GM13977 (cell line): ENCODE results near the gene SLC25A3.

Source experiments
- DNase-seq: peaks from one replicate; pipeline ENCODE4 v3.0.0; 2012; ENCODE audit warnings: low spot score
- in situ Hi-C: fragments of 300-500 bp; cut with MboI; formaldehyde crosslinking; loops from one replicate; pipeline ENCODE4 v1.12.0; 2022; ENCODE audit warnings: low sequenced_read_pairs, low pct_unique_long_range_greater_than_20kb, mixed read lengths, inconsistent platforms; ENCODE audit not compliant: unreplicated experiment
- TF ChIP-seq, protein P1 (sequence below): IDR thresholded peaks from 2 replicates; pipeline ENCODE4 v1.5.1; 2012; ENCODE audit warnings: mild to moderate bottlenecking, control low read depth; ENCODE audit not compliant: insufficient read depth; ENCODE audit errors: extremely low read depth, missing control alignments

Gene SLC25A3

DNA sequence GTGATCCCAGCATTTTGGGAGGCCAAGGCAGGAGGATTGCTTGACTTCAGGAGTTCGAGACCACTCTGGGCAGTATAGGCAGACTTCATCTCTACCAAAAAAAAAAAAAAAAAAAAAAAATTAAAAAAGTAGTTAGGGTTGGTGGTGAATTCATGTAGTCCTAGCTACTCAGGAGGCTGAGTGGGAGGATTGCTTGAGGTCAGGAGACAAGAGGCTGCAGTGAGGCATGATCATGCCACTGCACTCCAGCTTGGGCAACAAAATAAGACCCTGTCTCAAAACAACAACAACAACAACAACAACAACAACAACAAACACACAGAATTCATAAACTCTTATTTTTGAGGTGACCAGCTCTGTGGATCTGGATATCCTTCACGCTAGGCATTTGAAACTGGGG is 17.1 kb downstream of the SLC25A3 start:
- no peak for DNase-seq
- TF ChIP-seq, protein P1, sequence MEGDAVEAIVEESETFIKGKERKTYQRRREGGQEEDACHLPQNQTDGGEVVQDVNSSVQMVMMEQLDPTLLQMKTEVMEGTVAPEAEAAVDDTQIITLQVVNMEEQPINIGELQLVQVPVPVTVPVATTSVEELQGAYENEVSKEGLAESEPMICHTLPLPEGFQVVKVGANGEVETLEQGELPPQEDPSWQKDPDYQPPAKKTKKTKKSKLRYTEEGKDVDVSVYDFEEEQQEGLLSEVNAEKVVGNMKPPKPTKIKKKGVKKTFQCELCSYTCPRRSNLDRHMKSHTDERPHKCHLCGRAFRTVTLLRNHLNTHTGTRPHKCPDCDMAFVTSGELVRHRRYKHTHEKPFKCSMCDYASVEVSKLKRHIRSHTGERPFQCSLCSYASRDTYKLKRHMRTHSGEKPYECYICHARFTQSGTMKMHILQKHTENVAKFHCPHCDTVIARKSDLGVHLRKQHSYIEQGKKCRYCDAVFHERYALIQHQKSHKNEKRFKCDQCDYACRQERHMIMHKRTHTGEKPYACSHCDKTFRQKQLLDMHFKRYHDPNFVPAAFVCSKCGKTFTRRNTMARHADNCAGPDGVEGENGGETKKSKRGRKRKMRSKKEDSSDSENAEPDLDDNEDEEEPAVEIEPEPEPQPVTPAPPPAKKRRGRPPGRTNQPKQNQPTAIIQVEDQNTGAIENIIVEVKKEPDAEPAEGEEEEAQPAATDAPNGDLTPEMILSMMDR: no peak
- in situ Hi-C loops: no loop called here

DNA sequence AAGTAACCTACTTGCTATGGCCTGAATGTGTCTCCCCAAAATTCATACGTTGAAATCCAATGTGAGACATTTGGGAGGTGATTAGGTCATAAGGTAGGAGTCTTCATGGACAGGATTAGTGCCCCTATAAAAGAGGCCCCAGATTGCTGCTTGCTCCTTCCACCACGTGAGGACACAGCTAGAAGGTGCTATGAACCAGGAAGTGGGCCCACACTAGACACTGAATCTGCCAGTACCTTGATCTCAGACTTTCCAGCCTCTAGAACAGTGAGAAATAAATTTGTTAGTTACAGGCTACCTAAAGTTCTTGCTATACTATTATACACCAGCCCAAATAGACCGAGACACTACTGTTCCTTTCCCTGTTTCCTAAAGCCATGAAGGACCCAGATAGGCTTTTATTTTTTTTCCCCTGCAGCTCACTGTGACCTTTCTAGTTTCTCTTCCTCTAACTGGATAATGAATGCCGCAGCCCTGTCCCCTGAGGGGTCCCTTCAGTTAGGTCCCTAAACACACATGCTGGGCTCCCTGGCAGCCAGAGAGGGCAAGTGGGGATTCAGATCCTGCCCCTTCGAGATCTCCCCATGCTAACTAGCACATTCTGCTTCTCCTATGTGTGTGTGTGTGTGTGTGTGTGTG is 19.3 kb downstream of the SLC25A3 start:
- no peak for DNase-seq
- TF ChIP-seq, protein P1: no peak
- in situ Hi-C loops: no loop called here

DNA sequence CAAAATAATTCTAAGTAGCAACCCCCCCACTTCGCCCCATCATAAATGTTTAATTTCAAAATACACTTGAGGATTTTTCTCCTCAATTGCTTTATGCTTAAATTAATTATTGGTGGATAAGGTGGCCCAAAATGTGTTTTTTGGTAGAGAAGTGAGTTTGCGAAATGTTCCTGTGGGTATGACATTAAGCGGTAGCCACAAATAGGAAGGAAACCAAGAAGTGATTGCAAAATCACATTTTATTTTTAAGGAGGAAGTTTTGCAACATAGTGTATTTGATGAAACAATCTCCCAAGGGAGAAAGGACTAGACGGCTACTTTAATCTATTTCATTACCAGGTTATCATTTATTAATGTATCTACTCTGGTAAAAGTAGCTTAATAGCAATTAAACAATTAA is 25.5 kb downstream of the SLC25A3 start:
- in situ Hi-C loops: no loop called here
- TF ChIP-seq, protein P1: no peak
- no peak for DNase-seq

DNA sequence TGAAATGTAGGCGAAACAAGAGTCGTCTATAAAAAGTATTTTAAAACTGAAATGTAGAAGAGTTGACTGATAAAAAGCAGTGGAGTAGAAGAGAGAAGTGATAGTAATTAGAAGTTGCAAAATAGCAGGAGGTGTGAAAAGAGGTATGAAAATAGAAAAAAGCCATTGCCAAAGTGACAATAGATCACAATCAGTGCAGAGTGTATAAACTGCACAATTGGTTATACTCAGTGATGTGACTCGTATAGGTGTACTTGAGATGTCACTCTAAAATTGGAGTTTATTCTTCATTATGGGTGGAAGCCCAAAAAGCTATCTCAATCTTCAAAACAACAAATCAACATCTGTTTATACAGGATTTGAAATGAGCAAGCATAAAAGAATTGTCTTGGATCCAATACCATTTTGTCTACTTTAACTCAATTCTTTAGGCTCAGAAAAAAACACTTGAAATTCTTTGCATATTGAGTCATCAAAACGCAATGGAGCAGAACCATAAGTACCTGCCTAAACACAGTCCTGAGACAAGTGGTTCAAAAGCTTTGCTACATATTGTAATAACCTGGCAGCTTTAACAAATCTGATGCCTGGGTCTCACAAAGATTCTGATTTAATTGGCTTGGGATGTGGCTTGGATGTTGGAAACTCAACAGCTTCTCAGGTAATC is 42.3 kb downstream of the SLC25A3 start:
- TF ChIP-seq, protein P1: no peak
- in situ Hi-C loops: no loop called here

DNA sequence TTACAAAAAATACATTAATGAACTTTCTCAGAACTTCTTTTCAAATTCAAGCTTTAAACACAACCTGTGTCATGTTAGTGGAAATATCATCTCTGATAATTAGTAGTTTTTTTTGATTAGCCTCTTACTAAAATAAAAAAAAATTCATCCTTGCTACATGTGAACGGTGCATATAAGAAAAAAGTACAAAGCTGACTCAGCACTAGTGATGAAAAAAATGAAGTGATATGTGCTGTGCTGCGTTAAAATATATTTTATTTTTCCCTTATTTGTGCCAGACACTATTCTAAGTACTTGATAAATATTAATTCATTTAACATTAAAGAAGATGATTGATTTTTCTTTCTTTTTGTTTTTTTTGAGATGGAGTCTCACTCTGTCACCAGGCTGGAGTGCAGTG is 43.6 kb downstream of the SLC25A3 start:
- in situ Hi-C loops: no loop called here
- DNase-seq: no peak
- TF ChIP-seq, protein P1: no peak

More for the DNA sequence above, 42.3 kb downstream of the SLC25A3 start:
- DNase-seq: peak; percentile 50

DNA sequence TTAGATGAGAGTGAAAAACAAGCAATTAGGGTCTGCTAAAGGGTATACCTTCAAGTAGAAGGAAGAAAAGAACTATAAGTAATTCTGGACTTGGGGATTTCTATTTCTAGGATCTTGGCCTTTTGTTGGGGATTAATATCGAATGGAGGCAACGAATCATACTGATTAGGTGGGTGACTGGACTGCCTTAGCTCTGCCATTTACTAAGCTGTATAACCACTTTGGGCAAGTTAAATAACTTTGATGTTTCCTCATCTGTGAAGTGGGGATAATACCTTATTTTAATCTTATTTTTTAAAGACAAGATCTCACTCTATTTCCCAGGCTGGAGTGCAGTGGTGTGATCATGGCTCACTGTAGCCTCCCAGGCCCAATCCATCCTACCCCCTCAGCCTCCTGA is 44.5 kb downstream of the SLC25A3 start:
- in situ Hi-C loops: no loop called here
- no peak for DNase-seq
- TF ChIP-seq, protein P1: no peak
